ENCODE results near the gene SLC39A6.
A peak's percentile ranks its signal among the peaks of the same experiment; 100 is the strongest.

The SLC39A6 gene

DNA sequence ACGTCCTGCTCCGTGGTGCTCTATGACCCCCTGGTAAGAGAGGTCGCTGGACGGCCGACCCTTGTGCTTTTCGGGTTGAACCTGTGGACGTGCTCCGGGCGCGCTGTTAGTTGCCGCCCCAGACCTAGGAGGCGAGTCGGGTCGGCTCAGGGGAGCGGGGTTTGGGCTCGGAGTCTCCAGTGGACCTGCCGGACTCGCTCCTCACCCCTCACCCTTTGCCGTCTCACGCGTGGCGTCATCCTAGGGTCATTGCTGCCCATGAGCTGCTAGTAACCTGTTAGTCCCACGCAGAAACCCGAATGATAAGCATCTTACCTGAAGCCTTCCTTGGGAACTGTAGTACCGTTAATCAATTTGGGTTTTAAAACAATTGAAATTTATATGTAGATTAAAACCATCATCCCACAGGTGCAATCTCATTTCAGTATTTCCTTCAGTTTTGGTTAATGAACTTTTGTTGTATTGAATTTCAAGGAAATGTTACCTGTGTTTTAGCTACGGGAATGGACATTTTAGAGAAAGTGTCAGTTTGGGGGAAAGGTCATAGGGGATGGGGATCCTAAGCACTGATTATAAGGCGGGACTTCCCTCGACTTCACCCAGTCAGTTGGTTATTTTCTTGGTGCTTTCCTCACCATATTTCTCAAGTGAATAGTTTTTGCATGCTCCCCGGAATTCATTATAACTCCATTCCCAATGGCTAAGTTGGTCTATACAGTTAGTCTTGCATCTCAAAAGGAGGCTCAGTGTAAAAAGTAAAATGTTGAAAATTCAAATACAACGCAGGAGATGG, 1.1 kb upstream of the SLC39A6 start:
- TF ChIP-seq, protein P1, sequence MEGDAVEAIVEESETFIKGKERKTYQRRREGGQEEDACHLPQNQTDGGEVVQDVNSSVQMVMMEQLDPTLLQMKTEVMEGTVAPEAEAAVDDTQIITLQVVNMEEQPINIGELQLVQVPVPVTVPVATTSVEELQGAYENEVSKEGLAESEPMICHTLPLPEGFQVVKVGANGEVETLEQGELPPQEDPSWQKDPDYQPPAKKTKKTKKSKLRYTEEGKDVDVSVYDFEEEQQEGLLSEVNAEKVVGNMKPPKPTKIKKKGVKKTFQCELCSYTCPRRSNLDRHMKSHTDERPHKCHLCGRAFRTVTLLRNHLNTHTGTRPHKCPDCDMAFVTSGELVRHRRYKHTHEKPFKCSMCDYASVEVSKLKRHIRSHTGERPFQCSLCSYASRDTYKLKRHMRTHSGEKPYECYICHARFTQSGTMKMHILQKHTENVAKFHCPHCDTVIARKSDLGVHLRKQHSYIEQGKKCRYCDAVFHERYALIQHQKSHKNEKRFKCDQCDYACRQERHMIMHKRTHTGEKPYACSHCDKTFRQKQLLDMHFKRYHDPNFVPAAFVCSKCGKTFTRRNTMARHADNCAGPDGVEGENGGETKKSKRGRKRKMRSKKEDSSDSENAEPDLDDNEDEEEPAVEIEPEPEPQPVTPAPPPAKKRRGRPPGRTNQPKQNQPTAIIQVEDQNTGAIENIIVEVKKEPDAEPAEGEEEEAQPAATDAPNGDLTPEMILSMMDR (IDR thresholded peaks at IDR 0.05; ENCODE audit: extremely low read depth, insufficient read depth, missing control alignments) = no peak
- in situ Hi-C loops (cut with MboI; ENCODE audit: low pct_unique_long_range_greater_than_20kb, low sequenced_read_pairs, unreplicated experiment) = no loop called here
- peak; percentile 53 for DNase-seq (ENCODE audit: low spot score)

DNA sequence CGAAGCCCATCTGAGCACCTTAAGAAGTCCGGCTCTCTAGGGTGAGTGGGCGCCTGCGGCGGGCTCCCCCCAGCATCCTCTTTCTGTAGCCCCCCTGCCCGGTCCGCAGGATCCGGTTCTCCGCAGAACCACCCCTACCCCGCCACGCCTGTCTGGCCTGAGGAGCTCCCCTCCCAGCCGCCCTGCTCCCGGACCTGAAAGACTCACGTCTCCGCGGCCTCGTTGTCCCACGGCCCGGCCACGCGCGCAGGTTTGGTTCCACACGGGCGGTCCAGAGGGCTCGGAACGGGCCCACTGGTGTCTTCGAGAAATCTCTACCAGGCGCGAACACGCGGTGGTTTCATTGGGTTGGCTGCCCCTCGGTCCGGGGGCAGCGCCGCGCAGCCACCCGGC, 237 bp downstream of the SLC39A6 start:
- in situ Hi-C loops (cut with MboI; ENCODE audit: low pct_unique_long_range_greater_than_20kb, low sequenced_read_pairs, unreplicated experiment) = no loop called here
- TF ChIP-seq, protein P1 (IDR thresholded peaks at IDR 0.05; ENCODE audit: extremely low read depth, insufficient read depth, missing control alignments) = no peak
- DNase-seq (ENCODE audit: low spot score) = no peak

DNA sequence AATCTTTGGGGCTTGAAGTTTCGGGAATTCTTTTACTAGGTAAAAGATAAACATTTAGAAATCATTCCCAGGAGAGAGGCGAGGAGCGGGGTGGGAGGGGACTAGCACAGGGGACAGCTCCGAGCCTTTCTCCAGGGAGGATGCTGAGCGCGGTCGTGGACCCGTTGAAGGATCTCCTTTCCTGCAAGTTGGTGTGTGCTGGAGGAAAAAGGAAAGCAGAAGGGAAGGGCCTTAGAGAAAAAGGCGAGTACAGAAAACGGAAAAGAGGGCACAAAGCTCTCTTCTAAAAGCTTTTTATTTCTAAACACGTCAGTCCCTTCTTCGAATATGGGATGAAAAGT, 640 bp downstream of the SLC39A6 start:
- TF ChIP-seq, protein P1 (IDR thresholded peaks at IDR 0.05; ENCODE audit: extremely low read depth, insufficient read depth, missing control alignments) = no peak
- no peak for DNase-seq (ENCODE audit: low spot score)
- in situ Hi-C loops (cut with MboI; ENCODE audit: low pct_unique_long_range_greater_than_20kb, low sequenced_read_pairs, unreplicated experiment) = no loop called here

DNA sequence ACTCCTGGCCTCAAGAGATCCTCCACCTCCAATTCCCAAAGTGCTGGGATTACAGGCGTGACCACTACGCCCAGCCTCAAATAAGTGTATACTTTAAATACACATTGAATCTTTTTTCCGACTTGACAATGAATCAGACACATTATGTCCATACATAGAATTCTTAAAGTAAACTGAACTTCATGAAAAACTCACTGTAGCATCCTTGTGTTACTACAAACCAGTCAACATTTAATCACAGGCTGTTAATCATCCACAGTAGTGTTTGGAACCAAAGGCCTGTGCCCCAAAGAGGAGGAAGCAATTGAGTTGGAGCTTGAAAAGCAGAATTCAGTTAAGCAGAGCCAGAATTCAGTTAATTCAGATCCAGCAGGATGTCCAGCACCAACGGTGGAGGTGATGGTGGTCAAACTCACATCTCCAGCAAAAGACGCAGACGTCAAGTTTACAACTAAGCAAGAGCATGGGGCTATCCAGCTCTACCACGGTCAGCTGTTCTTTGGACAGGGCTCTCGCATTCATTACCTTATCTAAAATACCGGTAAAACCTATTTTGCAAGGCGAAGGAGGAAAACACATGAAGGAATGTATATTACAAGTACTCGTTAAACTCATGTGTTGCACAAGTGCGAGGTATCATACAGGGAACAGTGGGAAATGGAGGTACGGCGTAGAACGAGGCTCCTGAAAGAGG, 1.2 kb downstream of the SLC39A6 start:
- in situ Hi-C loops (cut with MboI; ENCODE audit: low pct_unique_long_range_greater_than_20kb, low sequenced_read_pairs, unreplicated experiment) = no loop called here
- no peak for DNase-seq (ENCODE audit: low spot score)
- TF ChIP-seq, protein P1 (IDR thresholded peaks at IDR 0.05; ENCODE audit: extremely low read depth, insufficient read depth, missing control alignments) = no peak

DNA sequence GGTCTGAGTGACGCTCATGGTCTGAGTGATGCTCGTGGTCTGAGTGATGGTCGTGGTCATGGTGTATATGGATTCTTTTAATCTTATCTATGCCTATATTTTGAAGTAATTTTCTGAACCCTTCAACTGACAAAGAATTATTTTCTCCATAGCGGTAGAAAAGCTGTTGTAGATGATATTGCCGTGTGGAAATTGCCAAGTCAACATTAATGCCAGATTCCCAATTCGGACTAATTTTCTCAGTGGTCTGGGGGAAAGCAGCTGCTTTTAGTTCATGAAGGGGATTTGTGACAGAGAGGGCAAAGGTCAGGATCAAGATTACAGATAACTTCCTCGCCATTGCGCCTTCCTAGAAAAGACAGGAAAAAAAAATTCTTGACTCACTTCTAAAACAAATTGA, 2.5 kb downstream of the SLC39A6 start:
- DNase-seq (ENCODE audit: low spot score) = no peak
- TF ChIP-seq, protein P1 (IDR thresholded peaks at IDR 0.05; ENCODE audit: extremely low read depth, insufficient read depth, missing control alignments) = no peak
- in situ Hi-C loops (cut with MboI; ENCODE audit: low pct_unique_long_range_greater_than_20kb, low sequenced_read_pairs, unreplicated experiment) = no loop called here

DNA sequence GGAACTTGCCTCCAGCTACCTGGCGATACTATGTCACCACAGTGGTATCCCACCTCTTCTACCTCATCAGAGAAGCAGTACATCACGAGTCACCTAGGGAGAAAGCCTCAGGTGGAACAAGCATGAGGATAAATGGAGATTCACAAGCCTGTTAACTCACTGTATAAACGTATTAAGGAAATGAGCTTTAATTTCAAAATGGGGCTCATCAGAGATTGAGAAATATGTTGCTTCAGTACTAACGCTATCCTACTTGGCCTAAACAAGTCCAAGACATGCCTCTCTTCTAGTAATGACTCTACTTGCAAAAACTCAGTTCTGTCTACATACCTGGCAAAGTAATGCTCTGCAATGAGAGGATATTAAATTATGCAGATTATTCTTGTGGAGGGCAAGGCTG, 4.3 kb downstream of the SLC39A6 start:
- TF ChIP-seq, protein P1 (IDR thresholded peaks at IDR 0.05; ENCODE audit: extremely low read depth, insufficient read depth, missing control alignments) = no peak
- no peak for DNase-seq (ENCODE audit: low spot score)
- in situ Hi-C loops (cut with MboI; ENCODE audit: low pct_unique_long_range_greater_than_20kb, low sequenced_read_pairs, unreplicated experiment) = no loop called here
